Esophagus squamous epithelium (tissue), 4 donors: ENCODE results near the gene ADAMTSL3.

ENCODE experiments used
- CTCF ChIP-seq, 6 experiments: fragments of 450-650 bp in 4 of 6; fragments of 200-600 bp in 2 of 6; sonication (generic) in 2 of 6; IDR thresholded peaks; one replicate each; pipeline ENCODE4 v1.5.1; 2016 to 2019; ENCODE audit warnings: antibody characterized with exemption in 6 of 6, mild to moderate bottlenecking in 4 of 6, moderate library complexity in 4 of 6
- POLR2A ChIP-seq, 4 donors: fragments of 450-650 bp; IDR thresholded peaks; one replicate each; pipeline ENCODE4 v1.6.1; 2017; ENCODE audit warnings: antibody characterized with exemption in 4 of 4, mild to moderate bottlenecking in 4 of 4, moderate library complexity in 3 of 4

- no peak for TF ChIP-seq CTCF (IDR thresholded peaks at IDR 0.05)
- TF ChIP-seq POLR2A (IDR thresholded peaks at IDR 0.05), result no peak
Observed at GRCh38 chr15:83717010-83717409, 63.1 kb downstream of the ADAMTSL3 start.
